Measurements from ENCODE around the gene FOXN1. TPM values are rescaled to one million over a fixed set of nuclear protein-coding genes. Genes with fewer than 3 reads are reported as not detected.
A peak's percentile ranks its signal among the peaks of the same experiment; 100 is the strongest.
"Not testable (repeated sequence)": the region's sequence is repeated elsewhere in the genome, so short reads cannot be mapped to it uniquely, and the experiment has no call there.

The FOXN1 gene
- total RNA-seq, 1 donor from 2014 or later, result not detected

GRCh38 chr17:28574526-28574925, 68.4 kb downstream of the FOXN1 start:
- intact Hi-C loops (cut with micrococcal nuclease), result loop anchor here (5.0 to 10.0 kb wide), 3 partner anchors 88 to 380 kb away; partner anchors contain the start of genes PHF12, SDF2 and SUPT6H
- H3K36me3 Mint-ChIP-seq (ENCODE audit: low read depth), result peaks cover 37% of the 10 kb centered on the region
- no peak for DNase-seq (ENCODE audit: low spot score)

GRCh38 chr17:28575126-28575795, 69.1 kb downstream of the FOXN1 start:
- H3K27me3 Mint-ChIP-seq (ENCODE audit: insufficient read depth), result no peaks in the 10 kb centered on the region
- peaks cover 38% of the 10 kb centered on the region for H3K36me3 Mint-ChIP-seq (ENCODE audit: low read depth)
- no peak overlapping the region for H3K27ac Mint-ChIP-seq
- H3K4me3 Mint-ChIP-seq, result peak overlapping the region; percentile 86
- H3K4me1 Mint-ChIP-seq (ENCODE audit: low read depth), result peaks cover 81% of the 10 kb centered on the region
- no peak for DNase-seq (ENCODE audit: low spot score)
- H3K9me3 Mint-ChIP-seq, result no peaks in the 10 kb centered on the region
- intact Hi-C loops (cut with micrococcal nuclease), result loop anchor here (10.0 kb wide), 2 partner anchors 350 to 380 kb away; partner anchors contain the start of gene PHF12

More at GRCh38 chr17:28574526-28574925, 68.4 kb downstream of the FOXN1 start:
- Mint-ChIP-seq H3K27me3 (ENCODE audit: insufficient read depth) (no peaks in the 10 kb centered on the region), H3K4me3 (peak overlapping the region; percentile 26), H3K4me1 (ENCODE audit: low read depth) (peaks cover 80% of the 10 kb centered on the region), H3K27ac (no peak overlapping the region), H3K9me3 (no peaks in the 10 kb centered on the region)

- not testable (repeated sequence) for H3K9me3 Mint-ChIP-seq; H3K27me3 Mint-ChIP-seq (ENCODE audit: insufficient read depth); DNase-seq (ENCODE audit: low spot score)
- peaks cover 44% of the 10 kb centered on the region for H3K36me3 Mint-ChIP-seq (ENCODE audit: low read depth)
- peaks cover 82% of the 10 kb centered on the region for H3K4me1 Mint-ChIP-seq (ENCODE audit: low read depth)
- intact Hi-C loops (cut with micrococcal nuclease), result loop anchor here (1.0 to 10.0 kb wide), 6 partner anchors 24 to 379 kb away; partner anchors contain the start of genes PHF12, PROCA1 and UNC119
- H3K4me3 Mint-ChIP-seq, result peak overlapping the region; percentile 86
- peak overlapping the region; percentile 94 for H3K27ac Mint-ChIP-seq
Observed at GRCh38 chr17:28576016-28576415, 69.9 kb downstream of the FOXN1 start.

- Mint-ChIP-seq H3K27me3 (ENCODE audit: insufficient read depth) (no peaks in the 10 kb centered on the region), H3K4me1 (ENCODE audit: low read depth) (peaks cover 79% of the 10 kb centered on the region), H3K36me3 (ENCODE audit: low read depth) (peaks cover 44% of the 10 kb centered on the region), H3K4me3 (peak within 1 kb of the TSS; percentile 86), H3K27ac (peak within 1 kb of the TSS; percentile 94), H3K9me3 (no peaks in the 10 kb centered on the region)
- peak; percentile 98 for DNase-seq (ENCODE audit: low spot score)
- intact Hi-C loops (cut with micrococcal nuclease), result loop anchor here (1.0 to 10.0 kb wide), 6 partner anchors 25 to 378 kb away; partner anchors contain the start of genes PHF12, PROCA1 and UNC119
Observed at GRCh38 chr17:28576758-28577465, 70.8 kb downstream of the FOXN1 start, which contains the start of gene ALDOC. Gene ALDOC (minus strand): TSS chr17:28576895. CDS start chr17:28575532, 1,363 bp downstream.

- no peaks in the 10 kb centered on the region for H3K9me3 Mint-ChIP-seq
- H3K4me3 Mint-ChIP-seq, result no peak overlapping the region
- H3K36me3 Mint-ChIP-seq (ENCODE audit: low read depth), result peaks cover 44% of the 10 kb centered on the region
- peaks cover 73% of the 10 kb centered on the region for H3K4me1 Mint-ChIP-seq (ENCODE audit: low read depth)
- DNase-seq (ENCODE audit: low spot score), result no peak
- intact Hi-C loops (cut with micrococcal nuclease), result loop anchor here (10.0 kb wide), 2 partner anchors 347 to 377 kb away; partner anchors contain the start of gene PHF12
- H3K27me3 Mint-ChIP-seq (ENCODE audit: insufficient read depth), result no peaks in the 10 kb centered on the region
- H3K27ac Mint-ChIP-seq, result no peak overlapping the region
Observed at GRCh38 chr17:28577466-28577824, 71.3 kb downstream of the FOXN1 start.

GRCh38 chr17:28578246-28579195, 72.4 kb downstream of the FOXN1 start:
- peaks cover 38% of the 10 kb centered on the region for H3K36me3 Mint-ChIP-seq (ENCODE audit: low read depth)
- H3K4me3 Mint-ChIP-seq, result peak overlapping the region; percentile 64
- peaks cover 63% of the 10 kb centered on the region for H3K4me1 Mint-ChIP-seq (ENCODE audit: low read depth)
- intact Hi-C loops (cut with micrococcal nuclease), result loop anchor here (1.0 to 10.0 kb wide), 4 partner anchors 7 to 376 kb away; partner anchors contain the start of genes PHF12, PIGS and SPAG5
- no peaks in the 10 kb centered on the region for H3K9me3 Mint-ChIP-seq
- no peaks in the 10 kb centered on the region for H3K27me3 Mint-ChIP-seq (ENCODE audit: insufficient read depth)
- H3K27ac Mint-ChIP-seq, result peak overlapping the region; percentile 77
- DNase-seq (ENCODE audit: low spot score), result no peak

- H3K4me1 Mint-ChIP-seq (ENCODE audit: low read depth), result peaks cover 53% of the 10 kb centered on the region
- peak; percentile 37 for DNase-seq (ENCODE audit: low spot score)
- H3K9me3 Mint-ChIP-seq, result no peaks in the 10 kb centered on the region
- H3K36me3 Mint-ChIP-seq (ENCODE audit: low read depth), result peaks cover 35% of the 10 kb centered on the region
- no peaks in the 10 kb centered on the region for H3K27me3 Mint-ChIP-seq (ENCODE audit: insufficient read depth)
- peak overlapping the region; percentile 77 for H3K27ac Mint-ChIP-seq
- peak overlapping the region; percentile 64 for H3K4me3 Mint-ChIP-seq
- intact Hi-C loops (cut with micrococcal nuclease), result loop anchor here (1.0 to 10.0 kb wide), 4 partner anchors 8 to 375 kb away; partner anchors contain the start of genes PHF12, PIGS and SPAG5
Observed at GRCh38 chr17:28579526-28579925, 73.4 kb downstream of the FOXN1 start.

GRCh38 chr17:28580959-28581358, 74.8 kb downstream of the FOXN1 start:
- H3K27ac Mint-ChIP-seq, result no peak overlapping the region
- intact Hi-C loops (cut with micrococcal nuclease), result no loop called here
- H3K27me3 Mint-ChIP-seq (ENCODE audit: insufficient read depth), result no peaks in the 10 kb centered on the region
- H3K9me3 Mint-ChIP-seq, result no peaks in the 10 kb centered on the region
- DNase-seq (ENCODE audit: low spot score), result no peak
- peaks cover 40% of the 10 kb centered on the region for H3K4me1 Mint-ChIP-seq (ENCODE audit: low read depth)
- peaks cover 41% of the 10 kb centered on the region for H3K36me3 Mint-ChIP-seq (ENCODE audit: low read depth)
- peak overlapping the region; percentile 34 for H3K4me3 Mint-ChIP-seq

GRCh38 chr17:28582513-28582912, 76.4 kb downstream of the FOXN1 start:
- intact Hi-C loops (cut with micrococcal nuclease), result no loop called here
- Mint-ChIP-seq H3K27ac (no peak overlapping the region), H3K4me3 (no peak overlapping the region)

GRCh38 chr17:28584434-28584833, 78.3 kb downstream of the FOXN1 start:
- H3K36me3 Mint-ChIP-seq (ENCODE audit: low read depth), result peaks cover 38% of the 10 kb centered on the region
- no peaks in the 10 kb centered on the region for H3K9me3 Mint-ChIP-seq
- H3K27me3 Mint-ChIP-seq (ENCODE audit: insufficient read depth), result no peaks in the 10 kb centered on the region
- peaks cover 15% of the 10 kb centered on the region for H3K4me1 Mint-ChIP-seq (ENCODE audit: low read depth)
- H3K4me3 Mint-ChIP-seq, result no peak overlapping the region
- no peak for DNase-seq (ENCODE audit: low spot score)
- H3K27ac Mint-ChIP-seq, result no peak overlapping the region
- intact Hi-C loops (cut with micrococcal nuclease), result no loop called here

More at GRCh38 chr17:28582513-28582912, 76.4 kb downstream of the FOXN1 start:
- no peaks in the 10 kb centered on the region for H3K27me3 Mint-ChIP-seq (ENCODE audit: insufficient read depth)
- DNase-seq (ENCODE audit: low spot score), result no peak
- H3K9me3 Mint-ChIP-seq, result no peaks in the 10 kb centered on the region
- H3K4me1 Mint-ChIP-seq (ENCODE audit: low read depth), result peaks cover 27% of the 10 kb centered on the region
- peaks cover 36% of the 10 kb centered on the region for H3K36me3 Mint-ChIP-seq (ENCODE audit: low read depth)

- H3K4me1 Mint-ChIP-seq (ENCODE audit: low read depth), result peaks cover 1% of the 10 kb centered on the region
- no peaks in the 10 kb centered on the region for H3K9me3 Mint-ChIP-seq
- H3K4me3 Mint-ChIP-seq, result no peak overlapping the region
- H3K36me3 Mint-ChIP-seq (ENCODE audit: low read depth), result peaks cover 27% of the 10 kb centered on the region
- H3K27ac Mint-ChIP-seq, result no peak overlapping the region
- intact Hi-C loops (cut with micrococcal nuclease), result no loop called here
- DNase-seq (ENCODE audit: low spot score), result no peak
- H3K27me3 Mint-ChIP-seq (ENCODE audit: insufficient read depth), result no peaks in the 10 kb centered on the region
Observed at GRCh38 chr17:28585851-28586250, 79.7 kb downstream of the FOXN1 start.
